GM18507 (cell line): ENCODE results near the gene PLS1.
A peak's percentile ranks its signal among the peaks of the same experiment; 100 is the strongest.
"Not testable (repeated sequence)": the region's sequence is repeated elsewhere in the genome, so short reads cannot be mapped to it uniquely, and the experiment has no call there.

Experiments
- DNase-seq: peaks from one replicate; pipeline ENCODE4 v3.0.0; 2011; ENCODE audit warnings: low read depth; ENCODE audit not compliant: insufficient read length; ENCODE audit errors: extremely low spot score
- FAIRE-seq: peaks from 2 replicates; lab custom pipeline; 2011; peaks lifted over from hg19 to GRCh38; lab: Jason Lieb, UNC

PLS1 gene

DNA sequence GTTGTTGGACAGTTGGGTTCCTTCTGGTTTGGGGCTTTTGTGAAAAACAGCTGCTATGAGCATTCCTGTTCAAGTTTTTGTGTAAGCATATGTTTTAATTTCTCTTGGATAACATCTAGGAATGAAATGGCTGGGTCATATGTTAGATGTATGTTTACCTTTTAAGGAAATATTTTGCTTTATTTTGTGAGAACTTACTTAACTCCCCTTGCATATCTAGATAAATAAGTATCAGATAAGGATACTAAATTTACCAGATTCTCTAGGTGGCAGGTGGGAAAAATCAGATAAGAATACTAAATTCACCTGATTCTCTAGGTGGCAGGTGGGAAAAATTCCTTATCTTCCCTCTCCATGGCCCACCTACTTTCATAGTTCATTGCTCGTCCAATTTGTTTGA is 1.1 kb upstream of the PLS1 start:
- no peak for FAIRE-seq
- no peak for DNase-seq

- no peak for FAIRE-seq
- DNase-seq = no peak
These were observed 627 bp upstream of the PLS1 start for GRCh38 chr3:142595581-142595950.

GRCh38 chr3:142596726-142597088 is 514 bp downstream of the PLS1 start:
- no peak for DNase-seq
- no peak for FAIRE-seq

DNA sequence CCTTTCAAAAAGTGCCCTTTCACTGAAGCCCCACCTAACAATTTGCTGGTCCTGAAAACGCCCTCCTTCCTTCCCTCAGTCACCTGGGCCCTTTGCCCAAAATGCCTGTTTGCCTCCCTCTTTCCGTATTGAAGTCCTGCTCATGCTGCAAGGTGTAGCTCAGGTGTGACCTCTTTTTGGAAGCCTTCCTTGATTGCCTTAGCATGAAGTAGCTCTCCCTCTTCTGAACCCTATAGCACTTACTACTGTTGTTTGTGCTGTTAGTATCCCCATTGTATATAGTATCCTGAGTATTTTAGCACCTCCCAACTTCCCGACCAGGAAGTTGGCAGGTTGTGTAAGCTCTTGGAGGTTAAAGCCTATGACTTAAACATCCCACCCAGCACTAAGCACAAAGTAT is 1.7 kb downstream of the PLS1 start:
- DNase-seq (no peak), FAIRE-seq (no peak)

DNA sequence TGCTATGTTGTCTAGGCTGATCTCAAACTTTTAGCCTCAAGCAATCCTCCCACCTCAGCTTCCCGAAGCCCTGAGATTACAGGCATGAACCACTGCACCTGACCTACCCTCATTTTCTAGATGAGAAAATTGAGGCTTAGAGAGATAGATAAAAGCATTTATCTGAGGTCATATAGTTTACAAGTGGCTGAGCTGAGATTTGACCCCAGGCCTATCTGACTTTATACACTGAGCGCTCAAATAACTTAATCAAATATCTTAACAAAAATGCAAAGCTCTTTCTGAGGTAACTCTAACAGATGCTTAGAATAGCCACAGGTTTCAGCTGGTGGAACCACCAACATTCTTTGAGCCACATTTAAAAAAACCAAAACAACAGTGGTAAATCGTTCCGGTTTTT is 5.5 kb downstream of the PLS1 start:
- DNase-seq (no peak), FAIRE-seq (no peak)

DNA sequence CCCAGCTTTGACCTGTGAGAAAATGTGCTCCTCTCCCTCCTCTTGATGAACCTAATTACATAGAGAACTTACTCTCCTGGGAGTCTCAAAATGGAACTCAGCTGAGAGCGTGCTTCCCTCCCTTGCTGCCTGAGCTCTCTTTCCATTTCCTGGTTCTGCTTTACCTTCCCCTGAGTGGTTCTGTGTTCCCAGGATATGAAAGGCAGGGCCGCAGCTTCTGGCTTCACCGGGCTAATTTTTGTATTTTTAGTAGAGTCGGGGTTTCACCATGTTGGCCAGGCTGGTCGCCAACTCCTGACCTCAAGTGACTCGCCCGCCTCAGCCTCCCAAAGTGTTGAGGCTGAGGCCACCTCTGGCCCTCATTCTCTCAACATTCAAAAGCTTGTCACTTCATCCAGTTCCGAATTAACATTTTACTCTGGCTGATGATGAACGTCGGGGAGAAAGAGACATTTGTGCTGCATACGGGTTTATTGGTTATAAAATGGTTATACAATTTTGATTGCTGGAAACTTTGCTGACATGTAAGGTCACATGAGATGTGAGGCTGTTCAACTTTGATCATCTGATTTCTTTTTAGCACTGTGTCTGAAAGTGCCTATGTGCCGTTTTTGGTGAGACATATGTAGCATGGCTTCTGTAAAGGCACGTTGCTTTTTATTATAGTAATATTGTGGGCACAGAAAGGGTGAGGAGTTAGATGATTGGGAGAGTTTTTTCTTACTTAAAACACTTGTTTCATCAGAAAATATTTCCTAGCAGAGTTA is 6.6 kb downstream of the PLS1 start:
- FAIRE-seq = no peak
- DNase-seq = no peak

DNA sequence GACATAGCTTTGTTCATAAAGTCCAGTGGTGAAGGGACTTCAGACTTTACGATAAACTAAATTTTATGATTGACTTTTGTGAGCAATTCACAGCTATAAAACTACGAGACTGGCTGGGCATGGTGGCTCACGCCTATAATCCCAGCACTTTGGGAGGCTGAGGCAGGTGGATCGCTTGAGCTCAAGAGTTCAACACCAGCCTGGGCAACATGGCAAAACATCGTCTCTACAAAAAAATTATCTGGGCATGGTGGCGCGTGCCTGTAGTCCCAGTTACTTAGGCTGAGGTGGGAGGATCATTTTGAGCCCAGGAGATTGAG is 7.2 kb downstream of the PLS1 start:
- not testable (repeated sequence) for DNase-seq, FAIRE-seq

DNA sequence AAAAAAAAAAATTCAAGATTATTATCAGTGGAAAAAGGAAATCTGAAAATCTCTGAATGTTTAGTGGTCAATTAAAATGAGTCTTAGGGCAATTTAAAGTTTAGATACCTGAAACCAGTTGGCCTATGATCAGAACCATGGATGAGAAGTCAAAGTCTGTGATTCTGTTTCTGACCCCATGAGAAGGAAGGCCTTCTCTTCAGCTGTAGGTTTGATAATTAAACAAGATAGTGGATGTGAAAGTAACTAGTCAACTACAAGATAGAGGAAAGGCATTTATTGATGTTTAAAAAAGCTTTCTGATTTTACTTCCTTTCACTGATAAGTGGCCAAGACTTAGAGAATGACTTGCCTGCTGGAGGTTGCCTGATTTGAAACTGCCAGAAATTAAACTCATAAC is 8.7 kb downstream of the PLS1 start:
- DNase-seq (no peak), FAIRE-seq (peak; percentile 9)

DNA sequence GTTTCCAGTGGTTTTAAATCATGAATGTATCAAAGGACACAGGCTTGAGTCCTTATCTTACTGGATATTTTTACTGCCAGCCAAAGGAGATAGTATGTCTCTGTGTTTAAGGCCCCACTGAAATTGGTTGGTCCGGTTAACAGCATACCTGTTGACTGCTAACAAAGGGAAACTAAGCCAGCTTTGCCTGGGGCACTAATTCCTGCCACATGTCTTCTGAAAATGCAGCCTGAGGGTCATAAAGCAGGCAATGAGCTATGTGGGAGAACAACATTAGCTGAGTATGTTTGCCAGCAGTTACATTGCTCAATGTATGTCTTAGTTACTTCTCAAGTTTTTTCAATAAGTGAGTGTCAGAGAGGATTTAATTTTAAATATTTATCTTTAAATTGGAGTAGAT is 12.4 kb downstream of the PLS1 start:
- no peak for DNase-seq
- FAIRE-seq = no peak

- DNase-seq (no peak), FAIRE-seq (no peak)
These were observed 12.9 kb downstream of the PLS1 start for GRCh38 chr3:142609136-142609535.

DNA sequence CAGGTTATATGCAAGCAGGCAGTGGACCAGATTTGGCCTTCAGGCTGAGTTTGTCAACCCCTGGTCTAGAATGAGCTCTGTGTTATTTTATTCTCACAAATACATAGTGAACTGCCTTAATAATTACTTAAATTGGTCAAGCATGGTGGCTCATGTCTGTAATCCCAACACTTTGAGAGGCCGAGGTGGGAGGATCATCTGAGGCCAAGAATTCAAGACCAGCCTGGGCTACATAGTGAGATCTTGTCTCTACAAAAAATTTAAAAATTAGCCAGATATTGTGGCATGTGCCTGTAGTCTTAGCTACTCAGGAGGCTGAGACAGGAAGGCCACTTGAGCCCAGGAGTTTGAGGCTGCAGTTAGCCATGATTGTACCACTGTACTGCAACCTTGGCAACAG is 15.0 kb downstream of the PLS1 start:
- FAIRE-seq = no peak

DNA sequence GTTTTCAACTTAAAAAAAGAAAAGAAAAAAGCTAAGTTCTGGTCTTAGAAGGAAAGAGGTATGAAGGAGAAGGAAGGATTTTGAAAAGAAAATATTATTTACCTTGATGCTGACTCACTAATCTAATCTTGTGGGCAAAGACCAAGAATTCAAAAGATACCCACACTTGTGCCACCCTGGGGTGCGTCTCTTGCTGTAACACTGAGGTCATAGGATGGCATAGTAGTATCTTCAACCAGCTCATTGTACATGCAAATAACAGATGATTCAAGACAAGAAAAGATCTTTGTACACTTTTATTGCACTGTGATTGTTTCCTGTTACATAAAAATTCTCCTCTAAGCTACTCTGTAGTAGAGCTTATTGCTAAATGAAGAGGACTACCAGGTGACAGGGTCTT is 17.3 kb downstream of the PLS1 start:
- FAIRE-seq (no peak), DNase-seq (no peak)

More for the DNA sequence above, 15.0 kb downstream of the PLS1 start:
- no peak for DNase-seq

- FAIRE-seq = no peak
- no peak for DNase-seq
These were observed 17.9 kb downstream of the PLS1 start for GRCh38 chr3:142614059-142614626.

GRCh38 chr3:142615171-142615570 is 19.0 kb downstream of the PLS1 start:
- FAIRE-seq = no peak
- no peak for DNase-seq

DNA sequence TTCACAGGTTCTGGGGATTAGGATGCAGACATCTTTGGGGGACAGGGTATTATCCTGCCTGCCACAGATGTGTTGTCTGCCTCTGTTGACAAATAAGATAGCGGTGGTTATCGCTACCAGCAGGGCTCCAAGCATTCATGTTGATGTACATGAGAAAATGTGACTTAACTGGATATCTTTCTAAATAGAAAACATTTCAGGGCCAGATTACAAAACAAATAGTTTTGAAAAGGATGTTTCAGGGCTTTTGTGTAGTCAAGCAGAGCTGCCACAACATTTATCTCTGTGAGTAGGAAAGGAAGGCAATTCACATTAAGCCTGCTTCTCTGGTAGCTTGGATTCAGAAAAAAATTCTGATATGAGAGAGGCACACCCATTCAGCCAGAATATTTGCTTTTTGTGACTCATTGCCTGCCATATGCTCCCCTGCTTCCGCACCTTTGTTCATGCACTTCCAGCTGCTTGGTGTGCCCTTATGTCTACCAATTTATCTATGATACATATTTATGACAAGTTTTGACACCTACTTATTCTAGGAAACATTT is 22.8 kb downstream of the PLS1 start:
- no peak for FAIRE-seq

GRCh38 chr3:142622405-142622804 is 26.2 kb downstream of the PLS1 start:
- FAIRE-seq (no peak), DNase-seq (no peak)

More for the DNA sequence above, 22.8 kb downstream of the PLS1 start:
- DNase-seq = no peak

GRCh38 chr3:142623194-142623593 is 27.0 kb downstream of the PLS1 start:
- DNase-seq (no peak), FAIRE-seq (no peak)

GRCh38 chr3:142624341-142625152 is 28.4 kb downstream of the PLS1 start:
- DNase-seq = no peak
- no peak for FAIRE-seq

DNA sequence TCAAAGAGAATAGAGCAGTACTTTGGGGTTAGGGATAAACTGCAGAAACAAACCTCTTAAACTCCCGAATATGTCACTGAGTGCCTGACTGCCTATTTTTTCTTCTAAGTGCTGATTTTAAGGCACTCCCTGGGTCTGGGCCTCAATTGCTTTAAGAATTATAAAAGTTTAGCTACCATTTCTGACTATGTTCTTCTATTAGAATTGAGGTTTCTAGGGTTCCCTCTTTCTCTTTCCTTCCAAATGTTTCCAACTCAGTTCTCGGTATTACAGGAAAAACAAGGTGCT is 28.9 kb downstream of the PLS1 start:
- DNase-seq (no peak), FAIRE-seq (no peak)

GRCh38 chr3:142626971-142627370 is 30.8 kb downstream of the PLS1 start:
- DNase-seq (no peak), FAIRE-seq (no peak)

GRCh38 chr3:142628801-142629200 is 32.6 kb downstream of the PLS1 start:
- DNase-seq (no peak), FAIRE-seq (no peak)
